SU-DHL-6 (cell line): Measurements from ENCODE around the gene MRPS6.

ENCODE experiments used
- H2AFZ ChIP-seq: fragments of 200-600 bp; sonication (generic); 2 replicates; pipeline ENCODE4 v1.6.1; 2014; ENCODE audit warnings: low read depth, mild to moderate bottlenecking, moderate library complexity, mixed read lengths, antibody characterized with exemption, low read length; ENCODE audit not compliant: severe bottlenecking
- H3F3A ChIP-seq: fragments of 200-600 bp; shearing (Covaris generic); 2 replicates; pipeline ENCODE4 v1.6.0; 2016; ENCODE audit warnings: antibody characterized with exemption, mild to moderate bottlenecking; ENCODE audit not compliant: insufficient read depth
- H3K27ac ChIP-seq: fragments of 200-600 bp; sonication (generic); 2 replicates; pipeline ENCODE4 v1.5.1; 2016; ENCODE audit warnings: low read depth, mild to moderate bottlenecking, low read length, moderate library complexity, mixed read lengths
- H3K27me3 ChIP-seq: fragments of 200-600 bp; sonication (generic), shearing (Covaris generic); 2 replicates; pipeline ENCODE4 v1.6.0; 2014; ENCODE audit warnings: mild to moderate bottlenecking, low read length
- H3K36me3 ChIP-seq: fragments of 200-600 bp; sonication (generic); 2 replicates; pipeline ENCODE4 v1.6.1; 2014; ENCODE audit warnings: mild to moderate bottlenecking, low read length, mixed read lengths
- H3K4me2 ChIP-seq: fragments of 300-600, 200-600 bp; shearing (Covaris generic), sonication (generic); 2 replicates; pipeline ENCODE4 v1.6.0; 2014; ENCODE audit warnings: low read length, low read depth, mild to moderate bottlenecking; ENCODE audit not compliant: poor library complexity, severe bottlenecking
- H3K4me3 ChIP-seq: fragments of 200-600 bp; sonication (generic); 2 replicates; pipeline ENCODE4 v1.5.1; 2014; ENCODE audit warnings: antibody characterized with exemption, low read length, mild to moderate bottlenecking, mixed read lengths; ENCODE audit not compliant: insufficient read depth, poor library complexity, severe bottlenecking
- H3K79me2 ChIP-seq: fragments of 200-600 bp; sonication (generic); 2 replicates; pipeline ENCODE4 v1.6.1; 2014; ENCODE audit warnings: mild to moderate bottlenecking, low read length, moderate library complexity; ENCODE audit not compliant: insufficient read depth
- H3K9ac ChIP-seq: fragments of 200-600 bp; sonication (generic); 2 replicates; pipeline ENCODE4 v1.7.0; 2014; ENCODE audit warnings: mild to moderate bottlenecking, low read length
- H3K9me2 ChIP-seq: fragments of 200-600 bp; sonication (generic); replicated peaks from 2 replicates; pipeline ENCODE4 v1.6.1; 2014; ENCODE audit warnings: low read length; ENCODE audit not compliant: insufficient read depth
- H3K9me3 ChIP-seq: fragments of 200-600 bp; sonication (generic); 2 replicates; pipeline ENCODE4 v1.6.1; 2014; ENCODE audit warnings: low read length, mixed read lengths; ENCODE audit not compliant: insufficient read depth
- H4K20me1 ChIP-seq: fragments of 200-600 bp; sonication (generic); 2 replicates; pipeline ENCODE4 v1.6.1; 2014; ENCODE audit warnings: low read depth, mild to moderate bottlenecking, antibody characterized with exemption, low read length, moderate library complexity, mixed read lengths
- CTCF ChIP-seq: fragments of 200-600 bp; sonication (generic); IDR thresholded peaks from one replicate; pipeline ENCODE4 v1.5.1; 2017; ENCODE audit warnings: antibody characterized with exemption, mild to moderate bottlenecking, low read length, moderate library complexity; ENCODE audit not compliant: insufficient read depth, poor library complexity, severe bottlenecking
- EZH2phosphoT487 ChIP-seq: fragments of 200-600 bp; sonication (generic), shearing (Covaris generic); conservative IDR thresholded peaks from 2 replicates; pipeline ENCODE4 v1.6.1; 2018; ENCODE audit warnings: mild to moderate bottlenecking, antibody characterized with exemption, low read length, moderate library complexity, mixed read lengths

MRPS6 gene

GRCh38 chr21:34046917-34047316 is 26.5 kb upstream of the MRPS6 start:
- Histone ChIP-seq H3K27ac (no peak overlapping the region), H3K4me2 (no peak overlapping the region), H3K9me3 (no peaks in the 10 kb centered on the region), H3K36me3 (no peaks in the 10 kb centered on the region), H3K79me2 (no peaks in the 10 kb centered on the region), H3K9me2 (no peaks in the 10 kb centered on the region), H2AFZ (no peak overlapping the region), H4K20me1 (no peaks in the 10 kb centered on the region), H3K27me3 (no peaks in the 10 kb centered on the region), H3F3A (no peaks in the 10 kb centered on the region), H3K4me3 (no peak overlapping the region), H3K9ac (no peak overlapping the region)
- TF ChIP-seq EZH2phosphoT487 (no peak), CTCF (no peak)

DNA sequence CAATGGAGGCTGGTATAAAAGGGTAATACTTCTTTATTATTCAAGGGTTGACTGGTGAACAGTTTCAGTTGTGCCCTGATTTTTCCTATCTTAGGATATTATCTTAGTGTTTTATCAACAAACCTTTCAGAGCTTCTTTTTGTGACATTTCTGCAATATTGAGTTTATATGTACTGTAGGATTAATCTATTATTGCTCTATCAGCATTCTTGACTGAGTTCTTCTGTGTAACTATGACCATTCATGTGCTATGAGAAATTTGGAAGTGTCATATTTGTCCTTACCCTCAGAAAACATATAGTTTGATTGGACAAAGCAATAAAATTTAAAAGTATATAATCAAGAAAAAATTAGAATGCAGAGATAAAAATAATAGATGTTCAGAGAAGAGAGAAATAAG is 25.5 kb upstream of the MRPS6 start:
- H3K79me2 ChIP-seq, result no peaks in the 10 kb centered on the region
- no peak overlapping the region for H2AFZ ChIP-seq
- H3F3A ChIP-seq, result no peaks in the 10 kb centered on the region
- TF ChIP-seq EZH2phosphoT487 (no peak), CTCF (no peak)
- H4K20me1 ChIP-seq, result no peaks in the 10 kb centered on the region
- no peak overlapping the region for H3K27ac ChIP-seq
- H3K4me2 ChIP-seq, result no peak overlapping the region
- no peaks in the 10 kb centered on the region for H3K36me3 ChIP-seq
- no peaks in the 10 kb centered on the region for H3K9me3 ChIP-seq
- H3K27me3 ChIP-seq, result no peaks in the 10 kb centered on the region
- H3K4me3 ChIP-seq, result no peak overlapping the region
- no peak overlapping the region for H3K9ac ChIP-seq
- no peaks in the 10 kb centered on the region for H3K9me2 ChIP-seq

DNA sequence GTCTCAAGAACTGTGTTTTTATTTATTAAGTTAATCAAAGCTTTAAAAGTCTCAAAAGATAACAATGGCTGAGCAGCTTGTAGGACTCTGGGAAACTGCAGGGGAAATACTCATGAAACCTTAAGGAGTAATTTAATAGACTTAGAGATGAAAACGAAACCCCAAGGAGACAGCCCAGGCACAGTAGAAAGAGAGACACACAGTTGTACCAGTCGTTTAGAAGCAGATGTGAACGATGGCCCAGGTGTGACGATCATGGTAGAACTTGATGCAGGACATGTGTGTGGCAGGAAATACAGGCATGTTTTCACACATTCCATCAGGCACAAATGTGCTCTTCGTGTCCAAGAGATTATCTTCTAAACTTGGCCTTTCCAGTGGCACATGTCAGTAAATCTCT is 21.2 kb upstream of the MRPS6 start:
- no peaks in the 10 kb centered on the region for H3K36me3 ChIP-seq
- H3F3A ChIP-seq, result no peaks in the 10 kb centered on the region
- no peaks in the 10 kb centered on the region for H3K27me3 ChIP-seq
- H3K4me3 ChIP-seq, result no peak overlapping the region
- no peak overlapping the region for H3K27ac ChIP-seq
- no peaks in the 10 kb centered on the region for H4K20me1 ChIP-seq
- no peak for TF ChIP-seq EZH2phosphoT487
- no peak for TF ChIP-seq CTCF
- H3K9me2 ChIP-seq, result no peaks in the 10 kb centered on the region
- no peak overlapping the region for H2AFZ ChIP-seq
- no peaks in the 10 kb centered on the region for H3K79me2 ChIP-seq
- no peak overlapping the region for H3K4me2 ChIP-seq
- no peaks in the 10 kb centered on the region for H3K9me3 ChIP-seq
- H3K9ac ChIP-seq, result no peak overlapping the region

DNA sequence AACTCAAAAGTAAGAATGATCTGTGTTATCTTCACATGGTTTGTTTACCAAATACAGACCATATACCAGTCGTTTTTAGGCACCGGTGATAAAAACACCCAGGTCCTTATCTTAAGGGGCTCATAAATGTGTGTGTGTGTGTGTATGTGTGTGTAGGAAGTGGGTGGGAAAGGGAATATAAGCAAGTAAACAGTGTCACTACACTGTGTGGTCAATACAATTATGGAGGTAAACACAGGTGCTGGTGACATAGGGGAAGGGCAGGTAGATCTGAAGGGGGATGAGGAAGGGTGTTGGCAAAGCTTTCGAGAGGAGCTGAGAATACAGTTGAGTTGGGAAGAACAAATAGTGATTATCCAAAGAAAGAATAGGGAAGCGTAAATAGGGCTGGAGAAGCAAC is 19.1 kb upstream of the MRPS6 start:
- H3K27me3 ChIP-seq, result no peaks in the 10 kb centered on the region
- H3K9ac ChIP-seq, result no peak overlapping the region
- no peak overlapping the region for H3K4me2 ChIP-seq
- H2AFZ ChIP-seq, result no peak overlapping the region
- no peaks in the 10 kb centered on the region for H3F3A ChIP-seq
- H3K4me3 ChIP-seq, result no peak overlapping the region
- no peaks in the 10 kb centered on the region for H3K9me3 ChIP-seq
- H3K9me2 ChIP-seq, result no peaks in the 10 kb centered on the region
- H3K36me3 ChIP-seq, result no peaks in the 10 kb centered on the region
- no peak overlapping the region for H3K27ac ChIP-seq
- H3K79me2 ChIP-seq, result no peaks in the 10 kb centered on the region
- TF ChIP-seq EZH2phosphoT487, result no peak
- TF ChIP-seq CTCF, result no peak
- no peaks in the 10 kb centered on the region for H4K20me1 ChIP-seq
